GM21529 (cell line): Measurements from ENCODE around the gene NLRP5.
"Not testable (repeated sequence)": the region's sequence is repeated elsewhere in the genome, so short reads cannot be mapped to it uniquely, and the experiment has no call there.

Experiments used
- ATAC-seq: cut with Tn5 transposase; IDR thresholded peaks from one replicate; pipeline ENCODE4 v1.9.1; 2021; ENCODE audit not compliant: unreplicated experiment

The NLRP5 gene

DNA sequence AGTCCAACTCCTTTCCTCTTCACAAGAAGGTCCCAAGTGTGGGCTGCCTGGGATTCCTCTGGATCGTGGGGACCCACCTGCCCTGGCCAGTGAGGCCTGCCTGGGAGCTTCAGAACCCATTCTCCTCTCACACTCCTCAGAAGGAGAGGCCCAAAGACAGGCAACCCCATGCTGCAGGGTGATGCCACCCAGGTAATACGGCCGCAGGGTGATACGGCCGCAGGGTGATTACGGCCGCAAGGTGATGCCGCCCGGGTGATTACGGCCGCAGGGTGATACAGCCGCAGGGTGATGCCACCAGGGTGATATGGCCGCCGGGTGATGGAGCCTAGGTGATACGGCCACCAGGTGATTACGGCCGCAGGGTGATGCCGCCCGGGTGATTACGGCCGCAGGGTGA lies 111.7 kb downstream of the NLRP5 start:
- not testable (repeated sequence) for ATAC-seq

DNA sequence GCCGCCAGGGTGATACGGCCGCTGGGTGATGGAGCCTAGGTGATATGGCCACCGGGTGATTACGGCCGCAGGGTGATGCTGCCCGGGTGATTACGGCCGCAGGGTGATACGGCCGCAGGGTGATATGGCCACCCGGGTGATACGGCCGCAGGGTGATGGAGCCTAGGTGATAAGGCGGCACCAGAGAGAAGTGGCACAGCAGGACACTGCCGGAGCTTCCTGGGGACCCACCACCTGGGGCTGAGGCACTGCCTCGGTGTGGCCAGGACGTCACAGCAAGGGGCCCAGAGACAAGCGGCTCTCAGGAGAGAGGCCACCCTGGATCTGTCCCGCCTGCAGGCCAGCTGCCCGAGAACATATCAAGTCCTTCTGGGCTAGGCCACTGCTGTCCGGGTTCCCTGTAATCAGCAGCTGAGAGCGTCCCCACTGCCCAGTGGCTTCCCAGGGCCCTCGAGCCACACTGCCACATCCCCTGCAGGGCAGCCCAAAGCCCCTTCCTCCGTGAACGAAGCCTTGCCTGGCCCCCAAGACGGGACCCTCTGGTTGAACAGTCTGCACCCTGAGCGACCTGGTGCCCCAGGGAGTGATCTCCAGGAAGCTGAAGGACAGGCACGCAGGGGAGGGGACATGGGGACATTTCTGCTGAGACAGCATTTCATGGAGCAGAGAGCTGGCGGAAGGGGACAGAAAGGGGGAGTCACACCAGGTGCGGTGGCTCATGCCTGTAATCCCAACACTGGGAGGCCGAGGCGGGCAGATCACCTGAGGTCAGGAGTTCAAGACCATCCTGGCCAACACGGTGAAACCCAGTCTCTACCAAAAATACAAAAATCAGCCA lies 112.4 kb downstream of the NLRP5 start:
- ATAC-seq, result no peak

DNA sequence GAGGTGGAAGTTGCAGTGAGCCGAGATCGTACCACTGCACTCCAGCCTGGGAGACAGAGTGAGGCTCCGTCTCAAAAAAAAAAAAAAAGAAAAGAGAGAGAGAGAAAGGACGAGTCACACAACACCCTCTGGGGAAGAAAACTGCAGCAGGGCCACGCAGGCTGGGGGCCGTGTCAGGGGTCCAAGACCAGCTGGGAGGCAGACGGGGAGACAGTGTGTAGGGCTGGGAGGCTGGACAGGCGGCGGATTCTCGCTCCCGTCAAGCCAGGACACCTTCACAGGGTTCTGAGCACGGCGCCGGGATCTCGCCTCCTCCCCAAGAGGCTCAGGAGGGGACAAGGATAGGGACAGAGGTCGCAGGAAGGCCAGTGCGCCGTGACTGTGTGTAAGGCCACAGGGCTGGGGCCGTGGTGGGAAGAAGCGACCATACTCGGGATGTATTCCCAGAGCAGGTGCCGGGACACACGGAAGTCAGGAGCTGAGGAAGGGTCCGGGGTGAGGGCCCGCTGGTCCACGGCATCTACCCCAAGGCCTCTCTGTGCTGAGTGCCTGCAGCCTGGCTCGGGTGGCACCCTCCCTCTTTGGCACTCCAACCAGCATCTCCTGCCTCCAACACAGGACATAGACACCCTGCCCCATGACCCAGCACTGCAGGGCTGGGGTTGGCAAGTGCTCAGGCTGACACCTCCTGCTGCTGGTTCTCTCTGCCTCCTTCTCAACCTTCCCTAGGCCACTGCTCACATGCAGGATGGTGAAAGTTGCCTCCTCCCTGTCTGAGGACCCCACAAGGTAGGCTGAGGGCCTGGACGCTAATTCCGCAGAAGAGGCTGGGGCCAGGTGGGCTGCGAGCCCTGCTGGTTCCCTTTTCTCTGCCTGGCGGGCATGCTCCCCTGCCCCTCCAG lies 113.3 kb downstream of the NLRP5 start:
- no peak for ATAC-seq

DNA sequence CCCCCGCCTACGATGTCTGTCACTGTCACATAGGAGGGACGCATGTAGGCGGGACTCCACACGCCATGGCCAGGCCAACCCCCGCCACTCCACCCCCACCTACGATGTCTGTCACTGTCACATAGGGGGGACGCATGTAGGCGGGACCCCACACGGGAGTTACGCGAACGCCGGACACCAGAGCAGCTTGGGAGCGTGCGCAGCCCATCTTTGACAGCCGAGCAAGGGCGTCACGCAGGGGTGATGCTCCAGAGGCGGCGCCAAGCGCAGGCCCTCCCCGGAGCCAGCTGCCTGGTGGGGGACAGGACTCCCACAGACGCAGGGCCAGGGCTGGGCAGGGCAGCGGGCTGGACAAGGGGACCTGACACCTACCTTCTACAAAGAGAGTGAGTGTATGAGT lies 114.5 kb downstream of the NLRP5 start:
- ATAC-seq, result no peak

DNA sequence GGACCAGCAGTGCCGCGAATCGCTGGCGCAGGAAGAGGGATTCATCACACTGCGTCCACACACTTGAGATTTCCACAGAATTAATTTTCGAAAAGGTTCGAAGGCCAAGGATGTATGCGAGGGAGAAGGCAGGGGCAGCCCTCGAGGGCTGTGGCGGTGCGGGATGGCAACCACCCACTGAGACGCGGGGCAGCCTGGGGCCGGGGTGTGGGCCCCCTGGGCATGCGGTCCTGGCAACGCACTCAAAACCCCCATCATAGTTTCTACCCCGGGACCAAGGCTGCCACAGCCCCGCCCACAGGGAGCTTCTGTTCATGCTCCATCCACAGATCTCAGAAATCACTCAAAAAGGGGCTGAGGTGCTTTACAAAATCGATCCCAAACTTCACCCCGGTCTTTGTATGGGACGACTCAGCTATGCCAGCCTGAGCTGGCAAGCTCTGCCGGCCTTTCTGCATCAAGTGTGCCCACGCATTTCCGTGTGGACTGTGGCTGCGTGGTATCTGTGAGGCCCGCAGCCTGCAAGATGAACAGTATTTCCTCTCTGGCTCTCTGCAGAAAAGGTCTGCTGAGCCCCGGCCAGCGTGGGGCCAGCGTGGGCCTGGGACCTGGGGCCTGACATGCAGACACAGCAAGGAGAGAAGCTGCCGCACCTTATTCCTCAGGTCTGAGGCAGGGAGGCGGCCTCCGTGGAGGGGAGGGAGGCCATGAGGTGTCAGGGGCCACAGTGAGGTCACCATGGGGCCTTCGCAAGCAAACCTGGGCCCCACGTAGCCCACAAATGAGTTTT lies 115.4 kb downstream of the NLRP5 start:
- ATAC-seq, result no peak

DNA sequence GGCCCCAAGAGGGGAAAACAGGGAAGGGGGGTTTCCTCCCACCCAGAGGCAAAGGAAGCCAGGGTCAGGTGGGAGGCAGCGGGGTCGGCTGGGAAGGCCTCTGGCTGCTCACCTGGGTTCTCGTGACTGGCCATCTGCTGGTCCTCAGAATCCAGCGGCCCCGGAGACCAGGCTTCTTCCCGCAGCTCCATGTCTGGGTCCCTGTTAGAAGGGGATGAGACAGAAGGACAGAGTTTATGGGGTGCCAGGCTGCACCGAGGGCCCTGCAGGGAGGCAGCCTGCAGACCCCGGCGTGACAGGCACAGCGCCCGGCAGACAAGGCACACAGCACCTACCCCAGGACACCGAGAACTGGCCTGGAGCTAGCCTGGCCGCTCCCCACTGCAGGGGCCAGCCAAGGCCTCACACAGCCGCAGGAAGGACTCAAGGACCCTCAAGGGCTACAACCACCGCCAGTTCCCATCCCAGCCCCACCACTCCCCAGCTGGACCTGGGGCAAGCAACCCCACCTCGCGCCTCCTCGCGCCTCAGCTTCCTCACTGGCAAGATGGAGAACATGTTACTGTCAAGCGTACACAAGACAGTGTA lies 116.5 kb downstream of the NLRP5 start:
- ATAC-seq, result no peak

DNA sequence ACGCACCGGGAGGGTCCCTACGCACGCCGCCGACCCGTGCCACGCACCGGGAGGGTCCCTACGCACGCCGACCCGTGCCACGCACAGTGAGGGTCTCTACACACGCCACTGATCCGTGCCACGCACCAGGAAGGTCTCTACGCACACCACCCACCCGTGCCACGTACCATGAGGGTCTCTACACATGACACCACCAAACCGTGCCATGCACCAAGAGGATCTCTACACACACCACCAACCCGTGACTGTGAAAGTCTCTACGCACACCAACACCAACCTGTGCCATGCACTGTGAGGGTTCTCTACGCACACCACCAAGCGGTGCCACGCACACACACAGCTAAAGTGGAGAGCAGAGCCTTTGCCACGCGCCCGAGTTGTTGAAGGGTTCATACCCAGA lies 117.8 kb downstream of the NLRP5 start:
- ATAC-seq, result no peak

DNA sequence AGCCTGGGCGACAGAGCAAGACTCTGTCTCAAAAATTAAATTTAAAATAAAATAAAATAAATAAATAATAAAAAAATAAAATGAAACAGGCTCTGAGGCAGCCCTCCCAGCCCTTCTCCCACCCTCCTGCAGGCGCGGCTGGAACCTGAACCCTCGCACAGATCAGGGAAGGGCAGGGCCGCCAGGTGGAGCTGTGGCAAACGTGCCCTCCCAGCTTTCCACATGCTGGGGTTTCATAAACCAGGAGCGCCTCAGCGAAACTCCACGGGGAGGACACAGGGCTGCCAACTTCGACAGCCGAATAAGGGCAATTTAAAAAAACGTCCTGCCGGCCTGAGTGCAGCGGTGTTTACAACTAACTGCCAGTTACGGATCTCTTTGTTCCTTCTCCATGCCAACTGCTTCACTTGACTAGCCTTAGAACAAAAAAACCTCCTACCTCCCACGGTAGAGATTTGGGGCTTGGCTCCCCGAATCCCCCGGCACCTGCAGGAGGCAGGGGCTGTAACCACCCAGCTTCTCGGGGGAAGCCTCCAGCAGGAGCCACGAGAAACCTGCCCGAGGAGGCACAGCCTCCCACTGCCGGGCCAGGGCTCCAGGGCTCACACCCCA lies 118.6 kb downstream of the NLRP5 start:
- ATAC-seq, result no peak

DNA sequence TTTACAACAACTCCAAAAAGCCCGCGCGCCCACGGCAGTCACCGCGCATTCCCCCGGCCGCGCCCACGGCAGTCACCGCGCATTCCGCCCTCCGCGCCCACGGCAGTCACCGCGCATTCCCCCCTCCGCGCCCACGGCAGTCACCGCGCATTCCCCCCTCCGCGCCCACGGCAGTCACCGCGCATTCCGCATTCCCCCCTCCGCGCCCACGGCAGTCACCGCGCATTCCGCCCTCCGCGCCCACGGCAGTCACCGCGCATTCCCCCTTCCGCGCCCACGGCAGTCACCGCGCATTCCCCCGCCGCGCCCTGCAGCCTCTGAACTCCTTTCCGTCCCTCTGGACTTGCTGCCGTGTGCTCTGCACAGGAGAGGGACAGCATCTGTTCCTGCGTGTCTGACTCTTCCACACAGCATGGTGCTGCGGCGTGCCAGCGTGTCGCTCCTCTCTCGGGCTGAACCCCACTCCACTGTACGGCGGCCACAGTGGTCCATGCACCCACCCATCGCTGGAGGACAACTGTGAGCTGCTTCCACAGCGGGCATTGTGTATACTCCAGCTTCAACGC lies 119.3 kb downstream of the NLRP5 start:
- not testable (repeated sequence) for ATAC-seq

DNA sequence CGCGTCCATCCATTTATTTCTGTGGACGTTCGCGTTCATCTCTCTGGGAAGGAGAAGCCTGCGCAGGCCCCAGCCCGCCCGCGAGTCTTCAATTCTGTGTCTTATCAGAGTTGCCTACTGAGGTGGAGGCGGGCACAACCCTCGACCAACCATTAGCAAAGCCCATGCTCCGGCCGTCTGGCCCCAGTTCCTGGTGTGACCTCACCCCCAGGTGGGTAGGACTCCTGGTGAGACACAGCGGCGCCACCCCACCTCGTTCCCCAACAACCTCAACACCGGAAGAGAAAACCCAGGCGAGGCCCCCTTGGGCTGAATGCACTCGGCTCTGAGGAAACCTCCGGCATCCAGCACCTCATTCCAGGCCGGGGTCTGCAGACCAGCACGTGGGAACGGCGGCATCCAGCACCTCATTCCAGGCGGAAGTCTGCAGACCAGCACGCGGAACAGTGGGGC lies 119.8 kb downstream of the NLRP5 start:
- ATAC-seq, result no peak

DNA sequence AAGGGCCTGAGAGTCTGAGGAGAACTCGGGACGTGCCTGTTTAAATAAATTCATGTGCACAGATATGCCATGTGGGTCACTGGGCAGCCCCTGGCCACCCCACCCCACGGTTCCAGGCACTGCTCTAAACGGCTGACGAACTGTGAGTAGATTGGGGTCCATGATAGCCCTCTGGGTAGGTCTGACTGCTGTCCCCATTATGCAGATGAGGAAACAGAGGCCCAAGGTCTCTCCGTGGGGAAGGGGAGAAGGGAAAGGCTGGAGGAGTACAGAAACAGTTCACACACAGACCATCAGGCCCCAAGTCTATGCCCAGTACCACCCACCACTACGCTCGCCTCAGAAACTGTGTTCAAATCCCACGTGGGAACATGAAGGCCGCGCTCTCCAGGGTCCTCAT lies 120.4 kb downstream of the NLRP5 start:
- ATAC-seq, result no peak

DNA sequence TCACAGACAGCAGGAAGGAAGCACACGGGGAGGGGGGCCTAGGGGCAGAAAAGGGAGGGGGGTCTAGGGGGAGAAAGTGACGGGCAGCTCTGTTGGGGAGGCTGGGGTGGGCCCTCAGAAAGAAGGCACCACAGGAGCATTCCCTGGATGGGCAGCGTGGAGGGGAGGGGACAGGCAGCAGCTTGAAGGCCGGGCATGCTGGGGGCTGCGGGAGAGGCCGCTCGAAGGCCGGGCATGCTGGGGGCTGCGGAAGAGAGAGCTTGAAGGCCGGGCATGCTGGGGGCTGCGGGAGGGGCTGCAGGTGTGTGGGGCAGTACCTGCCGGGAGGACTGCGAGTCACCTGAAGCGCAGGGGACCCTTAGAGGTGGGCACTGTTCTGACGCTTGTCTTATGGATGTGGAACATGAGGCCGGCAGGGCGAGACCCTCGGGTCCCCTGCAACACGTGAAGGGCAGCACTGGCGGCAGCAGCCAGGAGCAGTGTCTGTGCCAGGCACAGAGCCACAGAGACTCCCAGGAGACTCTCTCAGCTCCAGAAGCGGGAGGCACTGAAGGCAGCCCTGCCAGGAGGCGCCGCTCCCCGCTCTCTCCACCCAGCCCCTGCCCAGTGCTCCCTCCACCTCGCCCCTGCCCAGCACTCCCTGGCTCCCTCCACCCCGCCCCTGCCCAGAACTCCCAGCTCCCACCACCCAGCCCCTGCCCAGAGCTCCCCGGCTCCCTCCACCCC lies 121.2 kb downstream of the NLRP5 start:
- no peak for ATAC-seq

DNA sequence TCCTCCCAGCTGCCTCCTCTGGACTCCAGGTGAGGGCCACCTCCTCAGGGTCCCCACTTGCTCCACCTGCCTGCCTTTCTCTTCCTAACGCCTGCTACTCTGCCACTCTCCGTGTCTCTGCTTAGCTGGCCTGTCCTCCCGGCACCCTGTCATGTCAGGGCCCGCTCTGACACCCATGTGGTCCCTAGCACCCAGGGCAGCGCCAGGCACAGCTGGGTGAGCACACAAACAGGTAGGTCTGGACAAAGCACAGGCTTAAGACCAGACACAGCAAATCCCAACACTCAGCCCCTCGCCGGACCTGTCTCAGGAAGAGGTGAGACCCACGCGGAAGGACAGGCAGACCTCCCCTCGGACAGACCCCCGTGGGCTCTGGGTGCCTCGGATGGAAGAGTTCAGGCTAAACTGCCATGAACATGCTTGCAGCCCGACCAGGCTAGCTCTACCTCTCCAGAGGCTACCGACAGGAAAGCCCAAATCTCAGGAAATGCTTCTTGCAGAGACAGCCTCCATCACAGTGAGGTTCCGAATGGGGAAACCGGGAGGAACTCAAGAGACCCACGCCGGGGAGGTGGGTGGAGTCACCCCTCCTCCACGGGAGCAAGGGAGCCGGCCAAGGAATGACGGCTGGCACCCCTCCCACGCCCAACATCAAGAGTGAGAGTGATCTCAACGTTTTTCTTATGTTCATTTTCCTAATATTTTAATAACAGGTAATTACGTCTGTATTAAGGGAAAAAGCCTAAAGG lies 122.0 kb downstream of the NLRP5 start:
- ATAC-seq, result no peak

DNA sequence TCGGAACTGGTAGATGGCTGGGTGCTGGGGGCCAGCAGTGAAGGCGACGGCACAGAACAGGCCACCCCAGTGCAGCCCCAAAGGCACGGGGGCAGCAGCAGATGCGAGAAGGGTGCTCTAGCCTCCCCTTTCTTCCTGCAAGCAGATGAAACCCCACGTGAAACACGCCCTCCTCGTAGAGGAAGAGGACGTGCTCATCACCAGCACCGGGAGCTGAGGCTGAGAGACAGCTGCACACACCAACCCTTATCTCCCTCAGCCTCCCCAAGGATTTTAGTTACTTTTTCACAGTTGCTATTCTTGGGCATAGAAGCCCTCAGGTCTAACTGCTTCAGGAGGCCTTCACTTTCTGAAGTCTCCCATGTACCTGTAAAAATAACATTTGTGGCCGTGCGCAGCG lies 122.7 kb downstream of the NLRP5 start:
- ATAC-seq, result no peak

DNA sequence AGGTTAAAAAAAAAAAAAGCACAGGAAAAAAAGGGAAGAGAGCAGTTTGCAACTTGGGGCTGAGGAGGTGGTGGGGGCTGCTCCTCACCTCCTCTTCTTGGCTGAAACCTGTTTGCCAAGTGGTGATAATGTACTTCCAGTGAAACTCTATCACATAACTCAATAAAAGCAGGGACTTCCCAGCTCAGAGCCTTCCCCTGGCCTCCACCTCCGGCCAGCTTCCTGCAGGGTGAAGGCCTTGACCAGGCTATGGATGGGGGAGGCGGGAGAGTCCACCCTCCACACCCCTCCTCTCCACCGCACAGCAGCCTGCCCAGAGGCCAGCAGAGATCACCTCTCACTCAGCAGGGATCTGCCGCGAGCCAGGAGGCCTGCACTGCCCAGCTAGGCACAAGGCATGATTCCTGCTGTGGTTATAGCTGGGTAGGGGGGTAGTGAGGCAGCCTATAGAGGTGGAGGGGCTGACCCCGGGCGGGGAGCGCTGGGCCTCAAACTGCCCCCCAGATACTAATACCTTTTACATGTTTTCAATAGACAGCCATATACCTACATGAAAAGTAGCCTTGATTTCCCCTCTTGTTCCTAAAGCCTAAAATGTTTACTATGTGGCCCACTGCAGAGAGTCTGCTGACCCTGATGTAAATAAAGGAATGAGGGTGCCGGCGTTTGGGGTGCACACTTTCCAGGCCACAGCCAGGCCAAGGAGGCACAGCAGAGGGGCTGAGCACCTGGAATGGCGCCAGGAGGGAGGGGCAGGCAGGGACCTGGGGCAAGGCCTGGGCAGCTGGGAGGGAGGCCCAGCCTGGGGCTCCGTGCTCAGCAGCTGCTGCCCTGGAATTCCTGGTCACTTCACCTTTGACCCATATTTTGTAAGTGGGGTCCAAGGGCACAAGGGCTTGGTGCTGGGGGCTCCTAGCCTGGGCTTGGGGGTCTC lies 124.2 kb downstream of the NLRP5 start:
- ATAC-seq, result no peak
